NOMO-1 treated with DMSO at 0.1 percent for 48 hours (cell line): Measurements from ENCODE around the gene NEDD4L.
"Not testable (repeated sequence)": the region's sequence is repeated elsewhere in the genome, so short reads cannot be mapped to it uniquely, and the experiment has no call there.

Experiments used
- DNase-seq: peaks from one replicate; lab custom pipeline; 2025; ENCODE audit not compliant: unreplicated experiment; lab: John Stamatoyannopoulos, UW

NEDD4L gene

DNA sequence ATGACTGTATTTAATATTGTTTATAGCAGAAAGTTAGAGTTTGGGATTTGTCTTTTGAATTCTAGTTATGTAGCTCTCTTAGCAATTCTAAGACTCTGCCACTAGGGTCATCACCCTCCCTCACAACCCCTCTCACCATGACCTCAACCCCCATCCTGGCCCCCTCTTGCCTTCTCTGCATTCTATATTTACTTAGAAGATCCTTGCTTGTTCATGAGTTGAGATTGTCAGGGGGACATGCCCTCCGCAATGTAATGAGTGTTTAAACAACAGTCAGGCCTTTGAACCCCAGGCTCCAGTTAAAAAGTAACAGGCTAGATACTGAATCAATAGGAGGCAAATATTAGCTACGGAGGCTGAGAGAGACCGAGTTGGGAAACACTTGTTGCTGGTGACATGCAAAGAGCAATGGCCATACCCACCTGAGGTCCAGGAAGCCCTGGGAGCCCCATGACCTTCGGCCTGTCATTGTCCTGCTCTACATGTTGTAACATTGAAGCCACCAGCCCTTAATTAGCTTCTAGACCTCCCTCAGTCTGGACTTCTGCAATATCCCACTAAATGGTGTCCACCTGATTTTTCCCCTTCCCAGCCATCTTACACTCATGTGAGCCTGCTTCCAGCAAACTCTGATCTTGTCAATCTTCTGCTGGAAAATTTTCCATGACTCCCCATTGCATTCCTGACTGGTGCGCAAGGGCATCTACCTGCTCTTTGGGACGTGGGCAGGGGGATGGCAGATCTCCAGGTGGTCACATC lies 363.8 kb downstream of the NEDD4L start:
- no peak for DNase-seq

GRCh38 chr18:58408665-58409064 lies 364.6 kb downstream of the NEDD4L start:
- no peak for DNase-seq

- DNase-seq = no peak
Observed at GRCh38 chr18:58409802-58410445, 365.9 kb downstream of the NEDD4L start.

GRCh38 chr18:58411323-58411722 lies 367.3 kb downstream of the NEDD4L start:
- no peak for DNase-seq

DNA sequence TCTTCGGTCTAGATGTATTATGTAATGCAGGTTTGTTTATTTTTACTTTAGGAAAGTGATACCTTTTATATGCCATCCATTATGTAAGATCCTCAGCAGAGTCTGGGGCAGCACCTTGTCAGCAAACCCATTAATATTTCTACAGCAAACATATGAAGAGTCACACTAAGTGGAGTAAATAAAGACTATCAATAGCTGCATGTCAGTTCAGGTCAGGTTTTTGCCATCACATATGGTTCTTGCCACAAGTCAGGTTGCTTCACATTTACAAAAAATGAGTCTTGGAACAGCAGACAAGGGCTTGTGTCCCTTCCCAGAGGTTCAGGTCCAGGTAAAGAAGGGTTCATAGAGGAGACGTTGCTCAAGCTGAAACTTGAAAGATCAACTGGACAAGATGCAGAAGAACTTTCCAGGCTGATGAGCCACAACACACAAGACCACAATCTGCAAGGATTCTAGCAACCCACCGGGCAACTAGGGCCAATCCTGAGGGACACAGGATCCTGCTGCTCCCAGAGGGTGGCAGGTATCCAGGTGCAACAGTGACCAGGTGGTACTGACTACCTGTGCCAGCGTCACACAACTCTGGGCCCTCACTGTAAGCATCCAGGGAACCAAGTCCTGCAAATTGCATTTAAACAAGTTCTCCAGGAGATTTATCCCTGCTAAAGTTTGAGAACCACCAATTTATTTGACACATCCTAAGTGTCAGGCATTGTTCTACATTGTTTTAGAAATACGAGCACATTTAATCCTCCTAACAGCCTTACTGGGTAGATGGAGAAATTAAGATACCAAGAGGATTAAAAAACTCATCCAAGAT lies 369.0 kb downstream of the NEDD4L start:
- no peak for DNase-seq

GRCh38 chr18:58413667-58414628 lies 369.9 kb downstream of the NEDD4L start:
- DNase-seq = no peak

GRCh38 chr18:58416014-58416703 lies 372.1 kb downstream of the NEDD4L start:
- DNase-seq = no peak

- DNase-seq = no peak
Observed at GRCh38 chr18:58416704-58417683, 373.0 kb downstream of the NEDD4L start.

DNA sequence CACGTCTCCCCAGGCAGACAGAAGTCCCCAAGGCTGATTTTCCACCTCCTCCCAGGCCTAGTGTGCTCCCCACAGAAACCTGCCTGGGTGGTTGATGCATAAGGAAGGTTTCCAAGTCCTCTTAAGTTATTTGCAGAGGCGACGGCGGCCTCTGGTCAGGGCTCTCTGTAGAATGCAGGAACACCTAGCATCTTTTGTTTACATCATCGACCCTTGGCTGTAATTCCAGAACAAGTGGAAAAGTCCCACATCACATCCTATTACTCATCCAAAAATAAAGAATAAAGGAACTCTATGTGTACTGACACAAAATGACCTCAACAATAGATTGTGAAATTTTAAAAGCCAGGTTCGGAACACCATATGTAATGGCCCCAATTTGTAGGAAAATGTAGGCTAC lies 373.7 kb downstream of the NEDD4L start:
- DNase-seq = no peak

DNA sequence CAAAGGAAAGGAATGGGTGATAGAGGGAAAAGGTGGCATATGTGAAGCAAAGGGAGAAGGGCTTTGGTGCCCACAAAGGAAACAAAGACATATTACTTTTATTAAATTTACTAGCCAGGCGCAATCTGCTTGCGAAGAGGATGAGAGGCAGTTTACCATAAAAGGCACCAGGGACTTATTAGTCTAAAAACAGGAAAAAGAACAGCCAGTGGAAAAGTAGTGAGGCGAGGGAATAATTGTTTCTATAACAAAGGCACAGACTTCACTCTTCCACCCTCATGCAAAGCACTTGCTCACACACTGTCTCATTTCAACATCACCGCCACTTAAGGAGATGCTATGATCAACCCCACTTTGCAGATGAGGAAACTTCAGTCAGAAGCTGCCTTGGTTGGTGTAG lies 374.3 kb downstream of the NEDD4L start:
- no peak for DNase-seq

DNA sequence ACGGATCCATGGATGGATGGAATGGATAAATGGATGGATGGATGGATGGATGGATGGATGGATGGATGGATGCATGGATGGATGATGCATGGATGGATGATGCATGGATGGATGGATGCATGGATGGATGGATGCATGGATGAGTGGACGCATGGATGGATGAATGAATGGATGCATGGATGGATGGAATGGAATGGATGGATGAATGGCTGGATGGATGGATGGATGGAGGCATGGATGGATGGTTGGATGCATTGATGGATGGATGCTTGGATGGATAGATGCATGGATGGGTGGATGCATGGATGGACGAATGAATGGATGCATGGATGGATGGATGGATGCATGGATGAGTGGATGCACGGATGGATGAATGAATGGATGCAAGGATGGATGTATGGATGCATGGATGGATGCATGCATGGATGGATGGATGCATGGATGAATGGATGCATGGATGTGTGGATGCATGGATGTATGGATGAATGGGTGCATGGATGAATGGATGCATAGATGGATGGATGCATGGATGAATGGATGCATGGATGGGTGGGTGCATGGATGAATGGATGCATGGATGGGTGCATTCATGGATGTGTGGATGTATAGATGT lies 375.7 kb downstream of the NEDD4L start:
- no peak for DNase-seq

- DNase-seq = no peak
Observed at GRCh38 chr18:58426611-58427010, 382.6 kb downstream of the NEDD4L start.

DNA sequence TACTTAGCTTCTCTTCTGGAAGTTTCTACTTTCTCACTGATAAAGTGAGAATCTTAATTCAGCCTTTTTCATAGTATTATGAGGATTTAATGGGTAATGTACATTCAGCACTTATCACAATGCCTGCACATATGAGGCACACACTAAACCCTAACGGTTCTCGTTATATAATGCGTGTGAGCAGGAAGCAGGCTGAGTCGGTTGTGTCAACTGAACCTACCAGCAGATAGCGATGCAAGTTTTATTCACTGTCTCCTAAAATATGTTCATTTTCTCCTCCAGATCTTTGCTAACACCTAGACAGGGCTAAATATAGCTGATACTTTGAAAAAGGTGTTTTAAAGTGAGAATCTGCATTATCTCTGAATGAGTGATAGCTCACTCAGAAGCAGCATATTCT lies 383.3 kb downstream of the NEDD4L start:
- no peak for DNase-seq

DNA sequence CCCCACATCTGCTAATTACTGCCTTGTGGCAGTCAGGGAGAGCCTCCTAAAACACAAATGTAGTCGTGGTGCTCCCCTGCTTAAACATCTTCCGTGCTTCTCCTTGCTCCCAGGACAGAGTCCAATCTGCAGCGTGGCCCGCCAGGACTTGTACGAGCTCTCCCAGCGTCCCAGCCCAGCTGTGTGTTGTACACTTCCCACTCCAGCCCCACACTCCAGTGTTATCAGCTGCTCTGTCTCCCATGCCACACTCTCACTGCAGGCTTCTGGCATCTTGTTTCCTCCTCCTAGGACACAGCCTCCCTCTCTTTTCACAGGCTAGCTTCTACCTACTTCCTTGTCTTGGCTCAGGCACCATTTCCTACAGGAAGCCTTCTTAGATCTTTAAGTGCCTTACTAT lies 385.4 kb downstream of the NEDD4L start:
- DNase-seq = no peak

DNA sequence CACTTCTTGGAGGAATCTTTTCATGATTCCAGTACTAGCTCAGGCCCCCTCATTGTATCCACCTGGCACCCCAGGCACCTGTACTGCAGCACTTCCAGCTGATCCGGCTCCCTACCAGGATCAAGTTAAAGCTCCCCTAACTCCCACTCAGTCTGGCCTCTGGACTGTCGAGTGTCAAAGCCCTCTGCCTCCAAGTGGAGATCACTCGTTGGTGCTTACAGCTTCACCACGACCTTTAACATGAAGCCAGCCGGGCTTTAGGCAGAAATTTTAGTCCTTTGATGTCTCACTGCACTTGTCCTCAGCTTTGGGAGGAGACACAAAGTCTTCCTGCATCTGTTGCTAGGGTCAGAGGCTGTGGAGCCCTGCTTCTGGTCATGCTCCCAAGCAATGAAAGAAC lies 387.2 kb downstream of the NEDD4L start:
- DNase-seq = no peak

- no peak for DNase-seq
Observed at GRCh38 chr18:58432050-58432727, 388.2 kb downstream of the NEDD4L start.

DNA sequence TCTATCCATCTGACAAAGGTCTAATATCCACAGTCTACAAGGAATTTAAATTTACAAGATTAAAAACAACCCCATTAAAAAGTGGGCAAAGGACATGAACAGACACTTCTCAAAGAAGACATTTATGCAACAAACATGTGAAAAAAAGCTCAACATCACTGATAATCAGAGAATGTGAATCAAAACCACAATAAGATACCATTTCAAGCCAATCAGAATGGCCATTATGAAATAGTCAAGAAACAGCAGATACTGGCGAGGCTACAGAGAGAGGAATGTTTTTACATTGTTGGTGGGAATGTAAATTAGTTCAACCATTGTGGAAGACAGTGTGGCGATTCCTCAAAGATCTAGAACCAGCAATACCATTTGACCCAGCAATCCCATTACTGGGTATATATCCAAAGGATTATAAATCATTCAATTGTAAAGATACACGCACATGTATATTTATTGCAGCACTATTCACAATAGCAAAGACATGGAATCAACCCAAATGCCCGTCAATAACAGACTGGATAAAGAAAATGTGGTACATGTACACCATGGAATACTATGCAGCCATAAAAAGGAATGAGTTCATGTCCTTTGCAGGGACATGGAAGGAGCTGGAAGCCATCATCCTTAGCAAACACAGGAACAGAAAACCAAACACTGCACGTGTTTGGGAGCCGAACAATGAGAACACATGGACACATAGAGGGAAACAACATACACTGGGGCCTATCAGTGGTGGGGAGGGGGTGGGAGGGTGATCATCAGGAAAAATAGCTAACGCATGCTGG lies 391.4 kb downstream of the NEDD4L start:
- DNase-seq = not testable (repeated sequence)
